ENCODE data around the gene KCNAB1. TPM values are rescaled to one million over a fixed set of nuclear protein-coding genes. Genes with fewer than 3 reads are reported as not detected.

The KCNAB1 gene
- total RNA-seq, 4 donors from 2014 or later, result 0.20 to 3.0 (median 1.6) TPM

GRCh38 chr3:156404217-156404616 is 283.8 kb downstream of the KCNAB1 start:
- no peaks in the 10 kb centered on the region for H3K9me3 ChIP-seq
- H3K4me3 ChIP-seq, result no peak overlapping the region
- TF ChIP-seq EP300 (IDR thresholded peaks at IDR 0.05; ENCODE audit: low read depth) (no peak), POLR2A (IDR thresholded peaks at IDR 0.05) (no peak), POLR2AphosphoS5 (IDR thresholded peaks at IDR 0.05) (no peak)
- TF ChIP-seq, protein P1, sequence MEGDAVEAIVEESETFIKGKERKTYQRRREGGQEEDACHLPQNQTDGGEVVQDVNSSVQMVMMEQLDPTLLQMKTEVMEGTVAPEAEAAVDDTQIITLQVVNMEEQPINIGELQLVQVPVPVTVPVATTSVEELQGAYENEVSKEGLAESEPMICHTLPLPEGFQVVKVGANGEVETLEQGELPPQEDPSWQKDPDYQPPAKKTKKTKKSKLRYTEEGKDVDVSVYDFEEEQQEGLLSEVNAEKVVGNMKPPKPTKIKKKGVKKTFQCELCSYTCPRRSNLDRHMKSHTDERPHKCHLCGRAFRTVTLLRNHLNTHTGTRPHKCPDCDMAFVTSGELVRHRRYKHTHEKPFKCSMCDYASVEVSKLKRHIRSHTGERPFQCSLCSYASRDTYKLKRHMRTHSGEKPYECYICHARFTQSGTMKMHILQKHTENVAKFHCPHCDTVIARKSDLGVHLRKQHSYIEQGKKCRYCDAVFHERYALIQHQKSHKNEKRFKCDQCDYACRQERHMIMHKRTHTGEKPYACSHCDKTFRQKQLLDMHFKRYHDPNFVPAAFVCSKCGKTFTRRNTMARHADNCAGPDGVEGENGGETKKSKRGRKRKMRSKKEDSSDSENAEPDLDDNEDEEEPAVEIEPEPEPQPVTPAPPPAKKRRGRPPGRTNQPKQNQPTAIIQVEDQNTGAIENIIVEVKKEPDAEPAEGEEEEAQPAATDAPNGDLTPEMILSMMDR (IDR thresholded peaks at IDR 0.05), result no peak
- H3K27ac ChIP-seq, result no peak overlapping the region
- H3K27me3 ChIP-seq, result no peaks in the 10 kb centered on the region
- DNase-seq, result no peak
- 40 to 61% methylated on average over 3 of the region's 3 CpGs for whole genome bisulfite sequencing, 2 donors (ENCODE audit: low coverage in 1 of 2)
- H3K36me3 ChIP-seq, result no peaks in the 10 kb centered on the region
- intact Hi-C loops (cut with DNase I; ENCODE audit: low total_unique reads) (no loop called here), in situ Hi-C loops (cut with MboI; ENCODE audit: low pct_ligation_motif_present in 1 of 4, low pct_unique_long_range_greater_than_20kb in 1 of 4, low sequenced_read_pairs in 3 of 4) (no loop called here)
- no peaks in the 10 kb centered on the region for H3K4me1 ChIP-seq

- intact Hi-C loops (cut with DNase I; ENCODE audit: low total_unique reads), result no loop called here
- H3K9me3 ChIP-seq, result no peaks in the 10 kb centered on the region
- H3K4me3 ChIP-seq, result no peak overlapping the region
- H3K27me3 ChIP-seq, result no peaks in the 10 kb centered on the region
- TF ChIP-seq POLR2AphosphoS5 (IDR thresholded peaks at IDR 0.05), result no peak
- TF ChIP-seq EP300 (IDR thresholded peaks at IDR 0.05; ENCODE audit: low read depth), result no peak
- TF ChIP-seq POLR2A (IDR thresholded peaks at IDR 0.05), result no peak
- TF ChIP-seq, protein P1 (IDR thresholded peaks at IDR 0.05), result no peak
- H3K36me3 ChIP-seq, result no peaks in the 10 kb centered on the region
- no peaks in the 10 kb centered on the region for H3K4me1 ChIP-seq
- no peak for DNase-seq
- in situ Hi-C loops (cut with MboI; ENCODE audit: low pct_ligation_motif_present in 1 of 4, low pct_unique_long_range_greater_than_20kb in 1 of 4, low sequenced_read_pairs in 3 of 4), result no loop called here
- no peak overlapping the region for H3K27ac ChIP-seq
Measured at GRCh38 chr3:156406393-156406792, 286.0 kb downstream of the KCNAB1 start.

DNA sequence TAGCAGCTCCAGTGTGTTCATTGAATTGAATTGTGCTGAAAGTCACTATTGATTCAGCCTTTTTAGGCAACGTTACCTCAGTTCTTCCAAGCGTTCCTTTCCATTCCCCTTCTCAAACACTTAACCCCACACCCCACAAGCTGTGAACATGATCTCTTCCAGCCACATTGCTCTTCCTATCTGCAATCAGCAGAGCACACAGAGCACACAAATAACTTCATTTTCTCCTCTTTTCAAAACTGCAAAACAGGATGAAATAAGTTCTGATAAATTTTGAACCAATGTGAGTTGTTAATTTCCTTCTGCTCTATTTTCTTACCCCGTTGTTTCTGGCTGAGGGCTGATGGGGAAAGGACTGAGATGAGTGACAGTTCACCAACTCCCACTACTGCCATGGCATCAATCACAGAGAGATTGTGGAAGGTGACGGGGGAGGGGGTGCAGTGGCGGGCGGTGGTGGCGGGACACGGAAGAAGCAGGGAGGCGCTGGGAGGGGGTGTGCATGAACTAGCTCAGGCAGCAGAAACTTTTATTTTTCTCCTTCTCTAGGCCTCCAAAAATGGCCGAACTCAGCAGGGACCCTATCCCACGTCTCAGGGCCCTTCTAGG is 287.3 kb downstream of the KCNAB1 start:
- TF ChIP-seq EP300 (IDR thresholded peaks at IDR 0.05; ENCODE audit: low read depth), result no peak
- TF ChIP-seq, protein P1 (IDR thresholded peaks at IDR 0.05), result no peak
- TF ChIP-seq POLR2AphosphoS5 (IDR thresholded peaks at IDR 0.05), result no peak
- no peak for TF ChIP-seq POLR2A (IDR thresholded peaks at IDR 0.05)
- in situ Hi-C loops (cut with MboI; ENCODE audit: low pct_ligation_motif_present in 1 of 4, low pct_unique_long_range_greater_than_20kb in 1 of 4, low sequenced_read_pairs in 3 of 4) (no loop called here), intact Hi-C loops (cut with DNase I; ENCODE audit: low total_unique reads) (no loop called here)
- 89 to 90% methylated on average over 4 to 11 of the region's 11 CpGs for whole genome bisulfite sequencing, 2 donors (ENCODE audit: low coverage in 1 of 2)
- Histone ChIP-seq H3K9me3 (no peaks in the 10 kb centered on the region), H3K27ac (no peak overlapping the region), H3K27me3 (no peaks in the 10 kb centered on the region), H3K36me3 (no peaks in the 10 kb centered on the region), H3K4me1 (no peaks in the 10 kb centered on the region), H3K4me3 (no peak overlapping the region)
- no peak for DNase-seq

- H3K9me3 ChIP-seq, result no peaks in the 10 kb centered on the region
- no peaks in the 10 kb centered on the region for H3K36me3 ChIP-seq
- H3K27me3 ChIP-seq, result no peaks in the 10 kb centered on the region
- in situ Hi-C loops (cut with MboI; ENCODE audit: low pct_ligation_motif_present in 1 of 4, low pct_unique_long_range_greater_than_20kb in 1 of 4, low sequenced_read_pairs in 3 of 4), result no loop called here
- no peak overlapping the region for H3K27ac ChIP-seq
- no peak for DNase-seq
- intact Hi-C loops (cut with DNase I; ENCODE audit: low total_unique reads), result no loop called here
- TF ChIP-seq POLR2AphosphoS5 (IDR thresholded peaks at IDR 0.05), result no peak
- no peak for TF ChIP-seq EP300 (IDR thresholded peaks at IDR 0.05; ENCODE audit: low read depth)
- no peak for TF ChIP-seq POLR2A (IDR thresholded peaks at IDR 0.05)
- TF ChIP-seq, protein P1 (IDR thresholded peaks at IDR 0.05), result no peak
- 67% methylated on average over 3 of the region's 3 CpGs for WGBS, 2 donors (ENCODE audit: low coverage in 1 of 2)
- no peak overlapping the region for H3K4me3 ChIP-seq
- no peaks in the 10 kb centered on the region for H3K4me1 ChIP-seq
Measured at GRCh38 chr3:156409694-156410093, 289.3 kb downstream of the KCNAB1 start.

All from transverse colon (tissue), 4 donors.